Pancreas (tissue), 10 donors: ENCODE measurements around the gene MRRF. TPM values are rescaled to one million over a fixed set of nuclear protein-coding genes. Genes with fewer than 3 reads are reported as not detected.

Experiments
- ATAC-seq, 4 donors: fragments of 200-7000 bp; cut with Tn5 transposase; one replicate each; pipeline versions ENCODE4 v1.8.0 to v1.9.1; 2020; ENCODE audit warnings: mild to moderate bottlenecking in 4 of 4, moderate library complexity in 4 of 4
- DNase-seq, 6 donors: peaks; one replicate each; pipeline ENCODE4 v3.0.0-alpha.2; 2020
- FAIRE-seq: peaks from 2 replicates; lab custom pipeline; 2012; peaks lifted over from hg19 to GRCh38; lab: Jason Lieb, UNC
- H3K27ac ChIP-seq, 4 donors: fragments of 200-600 bp; sonication (generic); 1 replicate in 3 of 4; 2 replicates in 1 of 4; pipeline versions ENCODE4 v1.5.0 to v1.8.0; 2020
- H3K27me3 ChIP-seq, 4 donors: fragments of 200-600 bp; one replicate each; pipeline ENCODE4 v1.8.0; 2021
- H3K36me3 ChIP-seq, 3 donors: fragments of 200-600 bp; sonication (generic) in 1 of 3; one replicate each; pipeline versions ENCODE4 v1.5.0 to v1.8.0; 2020 to 2021
- H3K4me1 ChIP-seq, 3 donors: fragments of 200-600 bp; one replicate each; pipeline ENCODE4 v1.8.0; 2021
- H3K4me3 ChIP-seq, 4 donors: fragments of 200-600 bp; sonication (generic) in 2 of 4; one replicate each; pipeline versions ENCODE4 v1.5.0 to v1.8.0; 2020 to 2021
- H3K9me3 ChIP-seq, 4 donors: fragments of 200-600 bp; one replicate each; pipeline ENCODE4 v1.8.0; 2021
- CTCF ChIP-seq, 4 donors: fragments of 200-600 bp; sonication (generic) in 3 of 4; IDR thresholded peaks; one replicate each; pipeline versions ENCODE4 v1.5.0 to v1.8.0; 2021; ENCODE audit warnings: antibody characterized with exemption in 4 of 4
- whole genome bisulfite sequencing, 2 donors: extraction: QIAGEN DNeasy Blood & Tissue Kit; methylation state at CpG; one replicate each; pipeline ENCODE4 v1.1.7; 2013; 5-methylcytosine and 5-hydroxymethylcytosine counted together
- intact Hi-C, 3 donors: fragments of 100-400 bp; cut with DNase I; formaldehyde crosslinking; loops; one replicate each; pipeline versions ENCODE4 v1.11.1 to v1.14.2; 2022
- polyA plus RNA-seq, 2 donors: library from polyadenylated mRNA; stranded (reverse); fragments of 200-250 nt; gene quantifications; one replicate each; pipeline ENCODE4 v1.2.3, GENCODE V29; 2013
- total RNA-seq, 6 donors: library from RNA; stranded (reverse); fragmentation: NEBNext Ultra II Directional in 4 of 6; extraction: Animal tissue kit (Norgen Biotek cat#: 25700) in 4 of 6; gene quantifications; one replicate each; pipeline versions ENCODE4 v1.2.1 to v1.2.4, GENCODE V29; 2021 to 2023
- donor health status: healthy with polysubstance abuse.
- donor health status: DM: no; HTN: no; CAD: no; lungs with moderate emphysema.
- donor health status: DM: no; HTN: no; CAD: no.
- donor health status: control.
- donor health status: control.
- donor health status: Bipolar disorder and iron deficiency.
- donor health status: DM: yes; HTN: yes; CAD: no.
- donor health status: DM: no; HTN: no; CAD: no.
- donor health status: DM: no; HTN: no; CAD: no.
- donor health status: DM: yes; HTN: yes; CAD: no.

Gene MRRF
- total and polyA plus RNA-seq, 8 donors = 13.0 to 27.8 (median 17.5) TPM

GRCh38 chr9:122331523-122331927 is 66.8 kb downstream of the MRRF start:
- H3K36me3 ChIP-seq = no peaks in the 10 kb centered on the region
- H3K27me3 ChIP-seq = no peaks in the 10 kb centered on the region
- no peak for TF ChIP-seq CTCF (IDR thresholded peaks at IDR 0.05)
- no peak overlapping the region for H3K4me3 ChIP-seq
- WGBS, 2 donors = 90 to 95% methylated on average over 3 of the region's 3 CpGs
- no peak overlapping the region for H3K27ac ChIP-seq
- FAIRE-seq (no peak), DNase-seq (no peak), ATAC-seq (no peak)
- H3K4me1 ChIP-seq = no peaks in the 10 kb centered on the region
- intact Hi-C loops = no loop called here
- no peaks in the 10 kb centered on the region for H3K9me3 ChIP-seq

GRCh38 chr9:122332083-122332482 is 67.4 kb downstream of the MRRF start:
- H3K27ac ChIP-seq = no peak overlapping the region
- no peaks in the 10 kb centered on the region for H3K9me3 ChIP-seq
- 61 to 69% methylated on average over 6 of the region's 6 CpGs for WGBS, 2 donors
- H3K36me3 ChIP-seq = no peaks in the 10 kb centered on the region
- H3K4me1 ChIP-seq = no peaks in the 10 kb centered on the region
- H3K4me3 ChIP-seq = no peak overlapping the region
- no peak for DNase-seq
- no peak for TF ChIP-seq CTCF (IDR thresholded peaks at IDR 0.05)
- intact Hi-C loops = no loop called here
- FAIRE-seq = no peak
- H3K27me3 ChIP-seq = no peaks in the 10 kb centered on the region
- ATAC-seq = no peak

- Histone ChIP-seq H3K4me1 (no peaks in the 10 kb centered on the region), H3K27me3 (no peaks in the 10 kb centered on the region), H3K36me3 (no peaks in the 10 kb centered on the region), H3K9me3 (no peaks in the 10 kb centered on the region), H3K27ac (no peak overlapping the region), H3K4me3 (no peak overlapping the region)
- TF ChIP-seq CTCF (IDR thresholded peaks at IDR 0.05) = no peak
- intact Hi-C loops = no loop called here
- DNase-seq = no peak
- no peak for FAIRE-seq
- no peak for ATAC-seq
- 64 to 71% methylated on average over 7 of the region's 7 CpGs for WGBS, 2 donors
Observed at GRCh38 chr9:122332644-122333043, 68.0 kb downstream of the MRRF start.

- Histone ChIP-seq H3K4me3 (no peak overlapping the region), H3K27ac (no peak overlapping the region), H3K9me3 (no peaks in the 10 kb centered on the region), H3K4me1 (no peaks in the 10 kb centered on the region), H3K27me3 (no peaks in the 10 kb centered on the region), H3K36me3 (no peaks in the 10 kb centered on the region)
- FAIRE-seq = no peak
- TF ChIP-seq CTCF (IDR thresholded peaks at IDR 0.05) = no peak
- no peak for ATAC-seq
- DNase-seq = no peak
- intact Hi-C loops = no loop called here
- WGBS, 2 donors = 70 to 76% methylated on average over 10 of the region's 10 CpGs
Observed at GRCh38 chr9:122333169-122333808, 68.6 kb downstream of the MRRF start.

GRCh38 chr9:122334916-122335315 is 70.2 kb downstream of the MRRF start:
- WGBS, 2 donors = 73 to 74% methylated on average over 4 of the region's 4 CpGs
- H3K9me3 ChIP-seq = no peaks in the 10 kb centered on the region
- H3K36me3 ChIP-seq = no peaks in the 10 kb centered on the region
- ATAC-seq = no peak
- FAIRE-seq = no peak
- intact Hi-C loops = no loop called here
- no peak for TF ChIP-seq CTCF (IDR thresholded peaks at IDR 0.05)
- H3K27ac ChIP-seq = no peak overlapping the region
- no peaks in the 10 kb centered on the region for H3K4me1 ChIP-seq
- H3K27me3 ChIP-seq = no peaks in the 10 kb centered on the region
- H3K4me3 ChIP-seq = no peak overlapping the region
- no peak for DNase-seq
